Upper lobe of left lung (tissue), 4 donors: ENCODE measurements around the gene CISD1.

Experiments used
- CTCF ChIP-seq, 6 experiments: fragments of 450-650 bp in 4 of 6; fragments of 200-600 bp in 2 of 6; sonication (generic) in 2 of 6; IDR thresholded peaks; one replicate each; pipeline ENCODE4 v1.5.1; 2016 to 2019; ENCODE audit warnings: antibody characterized with exemption in 6 of 6
- POLR2A ChIP-seq, 4 donors: fragments of 450-650 bp; IDR thresholded peaks; one replicate each; pipeline ENCODE4 v1.5.1; 2016 to 2017; ENCODE audit warnings: antibody characterized with exemption in 4 of 4, mild to moderate bottlenecking in 2 of 4

GRCh38 chr10:58278274-58278961, 9.5 kb downstream of the CISD1 start:
- no peak for TF ChIP-seq CTCF (IDR thresholded peaks at IDR 0.05)
- no peak for TF ChIP-seq POLR2A (IDR thresholded peaks at IDR 0.05)
